Measurements from ENCODE around the gene POLR1A. TPM values are rescaled to one million over a fixed set of nuclear protein-coding genes. Genes with fewer than 3 reads are reported as not detected.

The POLR1A gene
- total RNA-seq, 4 donors from 2014 or later, result 15.3 to 22.3 (median 19.8) TPM

GRCh38 chr2:86020984-86021383 lies 84.7 kb downstream of the POLR1A start:
- peaks cover 0 to 22% (median 0%) of the 10 kb centered on the region in 3 donors for H3K36me3 ChIP-seq
- no peak overlapping the region for H3K4me3 ChIP-seq
- DNase-seq (ENCODE audit: low spot score in 2 of 2), result peak in 1 of 2 donors; percentile 42
- TF ChIP-seq POLR2A (IDR thresholded peaks at IDR 0.05) (no peak), EP300 (IDR thresholded peaks at IDR 0.05) (peak in 1 of 2 donors; percentile 45)
- H3K27me3 ChIP-seq, result no peaks in the 10 kb centered on the region
- H3K9me3 ChIP-seq, result no peaks in the 10 kb centered on the region
- H3K27ac ChIP-seq, result peak overlapping the region in 2 of 4 donors; percentile 34 to 36
- peaks cover 0 to 26% (median 8%) of the 10 kb centered on the region in 4 donors for H3K4me1 ChIP-seq
- 27 to 49% methylated on average over 7 of the region's 7 CpGs for WGBS, 2 donors

GRCh38 chr2:86019121-86019520 lies 86.6 kb downstream of the POLR1A start:
- Histone ChIP-seq H3K36me3 (peaks cover 0 to 3% (median 0%) of the 10 kb centered on the region in 3 donors), H3K27ac (no peak overlapping the region), H3K4me3 (no peak overlapping the region), H3K27me3 (no peaks in the 10 kb centered on the region), H3K9me3 (peaks cover 0 to 10% (median 0%) of the 10 kb centered on the region in 4 donors), H3K4me1 (peaks cover 0 to 19% (median 5%) of the 10 kb centered on the region in 4 donors)
- TF ChIP-seq POLR2A (IDR thresholded peaks at IDR 0.05) (no peak), EP300 (IDR thresholded peaks at IDR 0.05) (no peak)
- TF ChIP-seq, protein P1, sequence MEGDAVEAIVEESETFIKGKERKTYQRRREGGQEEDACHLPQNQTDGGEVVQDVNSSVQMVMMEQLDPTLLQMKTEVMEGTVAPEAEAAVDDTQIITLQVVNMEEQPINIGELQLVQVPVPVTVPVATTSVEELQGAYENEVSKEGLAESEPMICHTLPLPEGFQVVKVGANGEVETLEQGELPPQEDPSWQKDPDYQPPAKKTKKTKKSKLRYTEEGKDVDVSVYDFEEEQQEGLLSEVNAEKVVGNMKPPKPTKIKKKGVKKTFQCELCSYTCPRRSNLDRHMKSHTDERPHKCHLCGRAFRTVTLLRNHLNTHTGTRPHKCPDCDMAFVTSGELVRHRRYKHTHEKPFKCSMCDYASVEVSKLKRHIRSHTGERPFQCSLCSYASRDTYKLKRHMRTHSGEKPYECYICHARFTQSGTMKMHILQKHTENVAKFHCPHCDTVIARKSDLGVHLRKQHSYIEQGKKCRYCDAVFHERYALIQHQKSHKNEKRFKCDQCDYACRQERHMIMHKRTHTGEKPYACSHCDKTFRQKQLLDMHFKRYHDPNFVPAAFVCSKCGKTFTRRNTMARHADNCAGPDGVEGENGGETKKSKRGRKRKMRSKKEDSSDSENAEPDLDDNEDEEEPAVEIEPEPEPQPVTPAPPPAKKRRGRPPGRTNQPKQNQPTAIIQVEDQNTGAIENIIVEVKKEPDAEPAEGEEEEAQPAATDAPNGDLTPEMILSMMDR (IDR thresholded peaks at IDR 0.05), result no peak
- WGBS, 2 donors, result 81 to 86% methylated on average over 5 of the region's 5 CpGs
- peak in 1 of 2 donors; percentile 2 for DNase-seq (ENCODE audit: low spot score in 2 of 2)

GRCh38 chr2:86017901-86018896 lies 87.5 kb downstream of the POLR1A start:
- no peak for DNase-seq (ENCODE audit: low spot score in 2 of 2)
- Histone ChIP-seq H3K27me3 (no peaks in the 10 kb centered on the region), H3K36me3 (no peaks in the 10 kb centered on the region), H3K9me3 (peaks cover 0 to 13% (median 0%) of the 10 kb centered on the region in 4 donors), H3K27ac (no peak overlapping the region), H3K4me3 (no peak overlapping the region), H3K4me1 (peaks cover 0 to 19% (median 5%) of the 10 kb centered on the region in 4 donors)
- TF ChIP-seq, protein P1 (IDR thresholded peaks at IDR 0.05), result no peak
- TF ChIP-seq POLR2A (IDR thresholded peaks at IDR 0.05) (no peak), EP300 (IDR thresholded peaks at IDR 0.05) (no peak)
- WGBS, 2 donors, result 68 to 71% methylated on average over 20 to 22 of the region's 22 CpGs

GRCh38 chr2:86016581-86016980 lies 89.1 kb downstream of the POLR1A start:
- Histone ChIP-seq H3K9me3 (peaks cover 0 to 13% (median 0%) of the 10 kb centered on the region in 4 donors), H3K4me1 (peaks cover 0 to 18% (median 5%) of the 10 kb centered on the region in 4 donors), H3K4me3 (no peak overlapping the region), H3K27me3 (no peaks in the 10 kb centered on the region), H3K36me3 (no peaks in the 10 kb centered on the region), H3K27ac (no peak overlapping the region)
- TF ChIP-seq, protein P1 (IDR thresholded peaks at IDR 0.05), result no peak
- TF ChIP-seq POLR2A (IDR thresholded peaks at IDR 0.05), result no peak
- TF ChIP-seq EP300 (IDR thresholded peaks at IDR 0.05), result no peak
- WGBS, 2 donors, result 86 to 87% methylated on average over 12 of the region's 12 CpGs
- DNase-seq (ENCODE audit: low spot score in 2 of 2), result no peak

GRCh38 chr2:86015699-86016098 lies 90.0 kb downstream of the POLR1A start:
- H3K4me3 ChIP-seq, result no peak overlapping the region
- peaks cover 0 to 9% (median under 1%) of the 10 kb centered on the region in 4 donors for H3K4me1 ChIP-seq
- H3K9me3 ChIP-seq, result peaks cover 0 to 13% (median 0%) of the 10 kb centered on the region in 4 donors
- no peak for DNase-seq (ENCODE audit: low spot score in 2 of 2)
- TF ChIP-seq EP300 (IDR thresholded peaks at IDR 0.05) (no peak), POLR2A (IDR thresholded peaks at IDR 0.05) (no peak)
- TF ChIP-seq, protein P1 (IDR thresholded peaks at IDR 0.05), result no peak
- H3K36me3 ChIP-seq, result no peaks in the 10 kb centered on the region
- WGBS, 2 donors, result 95 to 100% methylated on average over 1 of the region's 1 CpG
- H3K27me3 ChIP-seq, result no peaks in the 10 kb centered on the region
- H3K27ac ChIP-seq, result no peak overlapping the region

Measured in tibial nerve (tissue), 4 donors.